H9 (cell line): Measurements from ENCODE around the gene ANKRD44. TPM values are rescaled to one million over a fixed set of nuclear protein-coding genes. Genes with fewer than 3 reads are reported as not detected.

Experiments
- DNase-seq: peaks from one replicate; pipeline ENCODE4 v3.0.0-alpha.2; 2017
- H2AFZ ChIP-seq: one replicate; pipeline ENCODE4 v1.6.1; 2013; ENCODE audit warnings: mild to moderate bottlenecking, low read length, control low read depth, moderate library complexity
- H2AK5ac ChIP-seq: 2 replicates; pipeline ENCODE4 v1.6.1; 2013; ENCODE audit warnings: low read length, control low read depth, mixed read lengths; ENCODE audit not compliant: insufficient read length
- H2BK120ac ChIP-seq: one replicate; pipeline ENCODE4 v1.6.1; 2013; ENCODE audit warnings: low read depth, mild to moderate bottlenecking, low read length, control low read depth, inconsistent platforms; ENCODE audit not compliant: poor library complexity, severe bottlenecking
- H2BK12ac ChIP-seq: 2 replicates; pipeline ENCODE4 v1.6.1; 2013; ENCODE audit warnings: low read length, control low read depth, mixed read lengths, low read depth; ENCODE audit not compliant: insufficient read length
- H2BK15ac ChIP-seq: 2 replicates; pipeline ENCODE4 v1.6.1; 2013; ENCODE audit warnings: low read depth, low read length, control low read depth
- H2BK20ac ChIP-seq: one replicate; pipeline ENCODE4 v1.6.1; 2013; ENCODE audit warnings: low read depth, mild to moderate bottlenecking, low read length, control low read depth, inconsistent platforms; ENCODE audit not compliant: poor library complexity, severe bottlenecking
- H2BK5ac ChIP-seq: 2 replicates; pipeline ENCODE4 v1.6.1; 2013; ENCODE audit warnings: low read length, control low read depth, mixed read lengths; ENCODE audit not compliant: insufficient read length
- H3K14ac ChIP-seq: 2 replicates; pipeline ENCODE4 v1.6.1; 2013; ENCODE audit warnings: low read length, control low read depth; ENCODE audit not compliant: insufficient read depth
- H3K18ac ChIP-seq: 2 replicates; pipeline ENCODE4 v1.6.1; 2013; ENCODE audit warnings: low read depth, mild to moderate bottlenecking, mixed read lengths, low read length, control low read depth; ENCODE audit not compliant: insufficient read length
- H3K23ac ChIP-seq: 2 replicates; pipeline ENCODE4 v1.6.1; 2013; ENCODE audit warnings: low read length, control low read depth, mixed read lengths, low read depth; ENCODE audit not compliant: insufficient read length
- H3K23me2 ChIP-seq: 2 replicates; pipeline ENCODE4 v1.6.1; 2013; ENCODE audit warnings: low read depth, mild to moderate bottlenecking, mixed read lengths, low read length, control low read depth; ENCODE audit not compliant: insufficient read length, poor library complexity, severe bottlenecking
- H3K27ac ChIP-seq: 2 replicates; pipeline ENCODE4 v1.5.1; 2013; ENCODE audit warnings: low read length, control low read depth, mixed read lengths, low read depth; ENCODE audit not compliant: insufficient read length
- H3K27me3 ChIP-seq: 2 replicates; pipeline ENCODE4 v1.6.1; 2013; ENCODE audit warnings: low read length, control low read depth, inconsistent platforms; ENCODE audit not compliant: insufficient read depth
- H3K4ac ChIP-seq: 2 replicates; pipeline ENCODE4 v1.6.1; 2013; ENCODE audit warnings: low read depth, mild to moderate bottlenecking, control low read depth, inconsistent platforms, low read length, moderate library complexity
- H3K4me1 ChIP-seq: 2 replicates; pipeline ENCODE4 v1.6.1; 2013; ENCODE audit warnings: low read length, control low read depth, inconsistent platforms; ENCODE audit not compliant: insufficient read depth
- H3K4me2 ChIP-seq: 2 replicates; pipeline ENCODE4 v1.6.1; 2013; ENCODE audit warnings: low read length, control low read depth, mixed read lengths; ENCODE audit not compliant: insufficient read length, insufficient read depth
- H3K56ac ChIP-seq: 2 replicates; pipeline ENCODE4 v1.6.1; 2013; ENCODE audit warnings: low read depth, mild to moderate bottlenecking, mixed read lengths, low read length, control low read depth; ENCODE audit not compliant: insufficient read length
- H3K79me1 ChIP-seq: 2 replicates; pipeline ENCODE4 v1.6.1; 2013; ENCODE audit warnings: low read depth, mild to moderate bottlenecking, moderate library complexity, low read length, control low read depth, inconsistent platforms; ENCODE audit not compliant: insufficient read depth, poor library complexity, severe bottlenecking
- H3K79me2 ChIP-seq: 2 replicates; pipeline ENCODE4 v1.6.1; 2013; ENCODE audit warnings: low read length, control low read depth, inconsistent platforms; ENCODE audit not compliant: insufficient read depth
- H3K9ac ChIP-seq: 2 replicates; pipeline ENCODE4 v1.6.1; 2013; ENCODE audit warnings: low read length, control low read depth, mixed read lengths; ENCODE audit not compliant: insufficient read length; ENCODE audit errors: extremely low read depth
- H3K9me3 ChIP-seq: one replicate; pipeline ENCODE4 v1.6.1; 2013; ENCODE audit warnings: low read depth, low read length, inconsistent platforms; ENCODE audit not compliant: control insufficient read depth
- H3T11ph ChIP-seq: one replicate; pipeline ENCODE4 v1.6.1; 2013; ENCODE audit warnings: mild to moderate bottlenecking, low read length, control low read depth, inconsistent platforms
- H4K20me1 ChIP-seq: one replicate; pipeline ENCODE4 v1.6.1; 2013; ENCODE audit not compliant: control insufficient read depth, insufficient read length, insufficient read depth
- H4K5ac ChIP-seq: 2 replicates; pipeline ENCODE4 v1.6.1; 2013; ENCODE audit warnings: low read depth, mild to moderate bottlenecking, mixed read lengths, low read length, control low read depth; ENCODE audit not compliant: insufficient read length
- H4K8ac ChIP-seq: replicated peaks from 2 replicates; pipeline ENCODE4 v1.6.1; 2013; ENCODE audit warnings: low read length, control low read depth, mixed read lengths, low read depth; ENCODE audit not compliant: insufficient read length
- H4K91ac ChIP-seq: 2 replicates; pipeline ENCODE4 v1.6.1; 2013; ENCODE audit warnings: low read depth, mild to moderate bottlenecking, moderate library complexity, mixed read lengths, low read length, control low read depth; ENCODE audit not compliant: insufficient read length
- H3K27ac Mint-ChIP-seq, 3 experiments: 2 replicates in 2 of 3; 3 replicates in 1 of 3; pipeline ENCODE4 v1.8.0; 2020 to 2021; ENCODE audit warnings: mixed read lengths in 3 of 3, mild to moderate bottlenecking in 1 of 3, moderate library complexity in 1 of 3
- H3K27me3 Mint-ChIP-seq: 2 replicates; pipeline ENCODE4 v1.8.0; 2021; ENCODE audit warnings: low read depth, mild to moderate bottlenecking, moderate library complexity, mixed read lengths
- H3K36me3 Mint-ChIP-seq, 3 experiments: 2 replicates in 2 of 3; 3 replicates in 1 of 3; pipeline ENCODE4 v1.8.0; 2020 to 2021; ENCODE audit warnings: low read depth in 3 of 3, mixed read lengths in 3 of 3; ENCODE audit not compliant: insufficient read depth in 1 of 3
- H3K4me1 Mint-ChIP-seq, 2 experiments: 2 replicates each; pipeline ENCODE4 v1.8.0; 2020; ENCODE audit warnings: mixed read lengths in 2 of 2
- H3K4me3 Mint-ChIP-seq, 2 experiments: 2 replicates in 1 of 2; 3 replicates in 1 of 2; pipeline ENCODE4 v1.8.0; 2020 to 2021; ENCODE audit warnings: mild to moderate bottlenecking in 2 of 2, mixed read lengths in 2 of 2, moderate library complexity in 1 of 2
- H3K9me3 Mint-ChIP-seq, 2 experiments: 2 replicates in 1 of 2; 3 replicates in 1 of 2; pipeline ENCODE4 v1.8.0; 2020; ENCODE audit warnings: mild to moderate bottlenecking in 2 of 2, mixed read lengths in 2 of 2, moderate library complexity in 1 of 2
- total RNA-seq: library from RNA; stranded (reverse); gene quantifications from 2 replicates; pipeline ENCODE4 v1.2.1, GENCODE V29; 2021
- TF ChIP-seq, protein P1 (sequence below): fragments of 200-600 bp; sonication (generic); conservative IDR thresholded peaks from 3 replicates; pipeline ENCODE4 v1.8.0; 2021; ENCODE audit warnings: antibody characterized with exemption, mild to moderate bottlenecking

ANKRD44 gene
- total RNA-seq, 1 experiment from 2014 or later = 1.9 TPM

DNA sequence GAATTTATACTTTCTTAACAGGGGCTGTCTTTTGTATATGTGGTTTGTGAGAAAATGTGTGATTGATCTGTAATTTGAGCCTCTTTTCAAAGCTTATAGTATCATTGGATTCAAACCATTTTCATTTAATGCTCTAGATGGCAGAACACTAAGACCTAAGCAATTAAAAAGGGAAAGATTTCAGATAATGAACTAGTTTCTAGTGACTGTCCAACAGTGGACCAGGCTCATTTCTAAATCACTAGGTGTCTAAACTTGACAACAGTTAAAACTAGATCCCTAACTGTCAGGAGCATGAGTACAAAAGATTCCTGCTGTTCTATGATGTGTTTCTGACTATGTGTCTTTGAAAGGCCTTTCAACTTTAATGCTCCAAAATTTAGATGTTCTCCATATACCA, 54.6 kb downstream of the ANKRD44 start:
- Histone ChIP-seq H3K27me3 (no peaks in the 10 kb centered on the region), H3T11ph (no peak overlapping the region), H4K8ac (no peak overlapping the region), H4K91ac (no peak overlapping the region), H3K9ac (no peak overlapping the region), H2BK15ac (no peak overlapping the region), H3K4me2 (no peak overlapping the region), H2BK20ac (no peak overlapping the region), H2AK5ac (no peak overlapping the region), H3K4ac (no peak overlapping the region), H3K9me3 (no peaks in the 10 kb centered on the region), H2BK12ac (no peak overlapping the region), H3K18ac (no peak overlapping the region), H3K79me1 (no peaks in the 10 kb centered on the region), H3K27ac (no peak overlapping the region), H4K5ac (no peak overlapping the region), H2BK5ac (no peak overlapping the region), H2BK120ac (no peak overlapping the region), H3K23me2 (no peaks in the 10 kb centered on the region), H3K56ac (no peak overlapping the region), H2AFZ (no peak overlapping the region), H3K79me2 (no peaks in the 10 kb centered on the region), H3K23ac (no peak overlapping the region), H3K4me1 (no peaks in the 10 kb centered on the region), H3K14ac (no peak overlapping the region), H4K20me1 (no peaks in the 10 kb centered on the region)
- Mint-ChIP-seq H3K4me3 (no peak overlapping the region), H3K27ac (no peak overlapping the region), H3K9me3 (peaks cover 0 to 2% of the 10 kb centered on the region in 2 experiments; a peak in 1 of 5 replicates), H3K36me3 (no peaks in the 10 kb centered on the region), H3K4me1 (peaks cover 7 to 9% of the 10 kb centered on the region in 2 experiments), H3K27me3 (no peaks in the 10 kb centered on the region; the same call in 1 of the 2 replicates)
- TF ChIP-seq, protein P1, sequence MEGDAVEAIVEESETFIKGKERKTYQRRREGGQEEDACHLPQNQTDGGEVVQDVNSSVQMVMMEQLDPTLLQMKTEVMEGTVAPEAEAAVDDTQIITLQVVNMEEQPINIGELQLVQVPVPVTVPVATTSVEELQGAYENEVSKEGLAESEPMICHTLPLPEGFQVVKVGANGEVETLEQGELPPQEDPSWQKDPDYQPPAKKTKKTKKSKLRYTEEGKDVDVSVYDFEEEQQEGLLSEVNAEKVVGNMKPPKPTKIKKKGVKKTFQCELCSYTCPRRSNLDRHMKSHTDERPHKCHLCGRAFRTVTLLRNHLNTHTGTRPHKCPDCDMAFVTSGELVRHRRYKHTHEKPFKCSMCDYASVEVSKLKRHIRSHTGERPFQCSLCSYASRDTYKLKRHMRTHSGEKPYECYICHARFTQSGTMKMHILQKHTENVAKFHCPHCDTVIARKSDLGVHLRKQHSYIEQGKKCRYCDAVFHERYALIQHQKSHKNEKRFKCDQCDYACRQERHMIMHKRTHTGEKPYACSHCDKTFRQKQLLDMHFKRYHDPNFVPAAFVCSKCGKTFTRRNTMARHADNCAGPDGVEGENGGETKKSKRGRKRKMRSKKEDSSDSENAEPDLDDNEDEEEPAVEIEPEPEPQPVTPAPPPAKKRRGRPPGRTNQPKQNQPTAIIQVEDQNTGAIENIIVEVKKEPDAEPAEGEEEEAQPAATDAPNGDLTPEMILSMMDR = no peak
- DNase-seq = no peak
